ENCODE data around the gene MESD. TPM values are rescaled to one million over a fixed set of nuclear protein-coding genes. Genes with fewer than 3 reads are reported as not detected.

MESD gene
- total and polyA plus RNA-seq, 9 of the 15 experiments (the other 6 are each of a cell fraction or from before 2014, with no cell fraction given), result 11.3 to 39.7 (median 22.8) TPM

DNA sequence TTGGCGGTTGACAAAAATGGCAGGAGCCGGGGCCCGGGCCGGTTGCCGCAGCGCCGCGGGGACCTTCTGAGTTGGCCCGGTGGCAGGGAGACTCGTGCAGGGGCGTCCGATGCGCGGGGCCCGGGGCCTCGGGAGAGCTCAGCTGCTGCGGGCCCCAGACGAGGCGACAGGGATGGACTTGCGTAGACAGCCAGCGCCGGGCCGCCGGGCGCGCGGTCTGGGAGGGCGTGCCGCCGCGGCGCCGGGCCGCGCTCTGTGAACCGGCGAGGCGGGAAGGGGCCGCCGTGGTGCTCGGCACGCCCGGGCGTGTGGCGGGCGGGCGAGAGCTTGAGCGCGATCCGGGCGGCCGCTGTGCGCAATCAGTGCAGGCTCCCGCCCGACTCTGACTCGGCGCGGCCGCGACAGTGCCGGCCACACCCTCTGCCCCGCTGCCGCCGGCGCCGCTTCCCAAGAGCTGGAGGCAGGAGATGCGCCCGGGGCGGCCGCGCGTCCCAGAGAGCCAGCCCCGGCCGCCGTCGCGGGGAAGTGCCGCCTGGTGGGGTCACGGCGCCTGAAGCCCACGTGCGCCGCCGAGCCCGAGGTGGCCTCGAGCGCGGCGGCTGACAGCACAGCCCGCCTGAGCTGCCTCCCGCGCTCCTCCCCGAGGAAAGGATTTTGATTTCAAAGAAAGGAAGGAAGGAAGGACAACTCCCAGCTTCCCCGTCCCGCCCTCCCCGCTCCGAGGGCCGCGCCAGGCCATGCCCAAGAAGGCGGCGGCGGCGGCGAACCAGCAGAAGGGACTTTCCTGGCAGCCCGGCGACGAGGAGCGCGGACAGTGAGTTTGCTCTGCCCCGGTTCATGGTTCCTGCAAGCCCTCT, 11.8 kb upstream of the MESD start (continued):
- no peak for TF ChIP-seq PRDM10 (IDR thresholded peaks at IDR 0.05; ENCODE audit: partially characterized antibody)
- TF ChIP-seq TCF3 (CRISPR knock-in tag; IDR thresholded peaks at IDR 0.05), result no peak
- no peak for TF ChIP-seq HMBOX1 (IDR thresholded peaks at IDR 0.05)
- TF ChIP-seq NR3C1 (CRISPR knock-in tag; IDR thresholded peaks at IDR 0.05), result no peak
- TF ChIP-seq SMAD3 (CRISPR knock-in tag; conservative IDR thresholded peaks at IDR 0.05), result no peak
- TF ChIP-seq CHD1 (IDR thresholded peaks at IDR 0.05; ENCODE audit: low read length), result peak; percentile 40
- TF ChIP-seq PRPF4 (IDR thresholded peaks at IDR 0.05; ENCODE audit: insufficient read depth, low read depth, low read length, poor library complexity, severe bottlenecking), result no peak
- TF ChIP-seq CHD4 (IDR thresholded peaks at IDR 0.05; ENCODE audit: insufficient read depth, insufficient replicate concordance, low read depth, low read length, poor library complexity, severe bottlenecking), result no peak
- no peak for TF ChIP-seq ARID3A (IDR thresholded peaks at IDR 0.05; ENCODE audit: borderline replicate concordance, low read depth, low read length)
- TF ChIP-seq ZNF785 (CRISPR knock-in tag; IDR thresholded peaks at IDR 0.05), result no peak
- TF ChIP-seq EHMT2 (IDR thresholded peaks at IDR 0.05), result no peak
- TF ChIP-seq POLR3G (IDR thresholded peaks at IDR 0.05; ENCODE audit: extremely low read depth, insufficient read length, insufficient replicate concordance), result no peak
- no peak for TF ChIP-seq ZNF444 (CRISPR knock-in tag; IDR thresholded peaks at IDR 0.05)
- TF ChIP-seq KAT7 (CRISPR knock-in tag; IDR thresholded peaks at IDR 0.05; ENCODE audit: borderline replicate concordance), result 0 out of 2 replicates have a peak, but pooled peaks have one; percentile 54
- TF ChIP-seq AFF1 (IDR thresholded peaks at IDR 0.05; ENCODE audit: low read depth in 1 of 2, partially characterized antibody in 2 of 2), result no peak
- TF ChIP-seq TCF7L2 (IDR thresholded peaks at IDR 0.05; ENCODE audit: low read depth, low read length), result no peak
